OCI-LY3 (cell line): Measurements from ENCODE around the gene PITRM1.

Experiments
- CTCF ChIP-seq: fragments of 200-600, 300-600 bp; sonication (generic); IDR thresholded peaks from 2 replicates; pipeline ENCODE4 v1.5.1; 2014; ENCODE audit warnings: antibody characterized with exemption, low read length, low read depth
- EZH2phosphoT487 ChIP-seq: fragments of 200-600 bp; shearing (Covaris generic); IDR thresholded peaks from 2 replicates; pipeline ENCODE4 v1.6.1; 2018; ENCODE audit warnings: antibody characterized with exemption, mixed run types, low read depth

GRCh38 chr10:3127921-3128320 is 44.7 kb downstream of the PITRM1 start:
- TF ChIP-seq CTCF (no peak), EZH2phosphoT487 (no peak)
